ENCODE measurements around the gene ADAT1. TPM values are rescaled to one million over a fixed set of nuclear protein-coding genes. Genes with fewer than 3 reads are reported as not detected.

The ADAT1 gene
- total RNA-seq, 1 experiment from 2014 or later, result 79.7 TPM

GRCh38 chr16:75576384-75576811 is 46.7 kb downstream of the ADAT1 start:
- no peak for DNase-seq (ENCODE audit: low spot score)

- DNase-seq (ENCODE audit: low spot score), result no peak
These were observed 47.1 kb downstream of the ADAT1 start for GRCh38 chr16:75575958-75576357.

- DNase-seq (ENCODE audit: low spot score), result no peak
These were observed 49.1 kb downstream of the ADAT1 start for GRCh38 chr16:75573955-75574354.

GRCh38 chr16:75572864-75573542 is 50.1 kb downstream of the ADAT1 start:
- DNase-seq (ENCODE audit: low spot score), result no peak

DNA sequence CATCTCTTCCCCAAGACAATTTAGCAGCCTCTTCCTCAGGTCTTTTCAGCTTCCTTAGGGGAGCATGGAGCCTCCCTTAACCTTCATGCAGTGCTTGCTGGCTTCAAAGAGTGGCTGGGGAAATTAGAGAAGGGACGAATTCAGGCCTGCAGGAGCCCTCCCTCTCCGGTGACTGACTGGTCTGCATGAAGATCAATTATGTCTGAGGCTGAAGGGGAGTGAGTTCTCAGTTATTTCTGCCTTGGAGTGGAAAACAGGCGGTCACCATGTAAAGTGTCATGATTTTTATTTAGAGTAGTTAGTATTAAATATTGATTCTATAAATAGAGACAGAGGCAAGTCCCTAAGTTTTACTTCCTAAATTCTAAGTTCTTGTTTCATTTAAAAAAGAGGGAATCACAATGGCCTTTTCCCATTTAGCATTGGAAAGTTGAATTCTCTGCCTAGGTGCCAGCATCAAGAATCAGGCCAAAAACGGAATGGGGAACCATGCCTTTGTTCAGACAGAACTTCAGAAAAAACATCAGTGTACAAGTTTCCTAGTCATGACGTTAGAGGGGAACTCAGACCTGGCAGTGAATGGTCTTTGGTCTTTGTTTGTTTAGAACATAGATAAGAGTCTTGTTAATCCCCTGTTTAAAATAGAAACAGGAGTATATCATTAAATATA is 52.5 kb downstream of the ADAT1 start:
- no peak for DNase-seq (ENCODE audit: low spot score)

GRCh38 chr16:75567911-75568310 is 55.2 kb downstream of the ADAT1 start:
- DNase-seq (ENCODE audit: low spot score), result no peak

GRCh38 chr16:75566758-75567255 is 56.3 kb downstream of the ADAT1 start:
- no peak for DNase-seq (ENCODE audit: low spot score)

DNA sequence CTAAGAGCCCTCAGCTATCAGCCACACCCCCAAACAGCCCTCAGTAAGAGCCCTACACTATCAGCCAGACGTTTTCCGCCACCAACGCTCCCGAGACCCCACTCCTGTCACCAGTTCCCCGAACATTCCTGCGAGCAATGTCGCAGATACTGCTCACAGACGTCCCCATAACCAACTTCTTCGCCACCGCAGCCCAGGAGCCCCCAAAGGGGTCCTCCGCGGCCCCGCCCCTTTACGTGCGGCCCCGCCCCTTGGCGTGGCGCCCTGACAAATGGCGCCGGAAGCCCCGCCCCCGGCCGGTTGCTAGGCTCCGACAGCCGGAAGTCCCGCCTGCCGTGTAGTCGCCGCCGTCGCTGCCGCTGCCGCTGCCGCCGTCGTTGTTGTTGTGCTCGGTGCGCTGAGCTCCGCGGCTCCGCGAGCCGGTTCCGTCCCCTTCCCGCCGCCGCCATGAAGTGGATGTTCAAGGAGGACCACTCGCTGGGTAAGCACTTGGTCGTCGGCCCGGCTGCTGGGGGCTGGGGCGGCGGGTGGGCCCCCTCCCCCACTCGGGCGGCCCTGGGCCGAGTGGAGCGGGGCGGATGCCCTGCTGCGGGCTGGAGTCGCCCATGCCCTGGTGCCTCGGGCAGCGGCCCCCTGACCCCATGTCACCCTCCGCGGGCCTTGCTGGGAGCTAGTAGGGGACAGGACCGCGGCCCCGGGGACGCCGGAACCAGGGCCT is 56.9 kb downstream of the ADAT1 start, which contains the start of gene GABARAPL2:
Gene GABARAPL2 (plus strand): TSS at position 340 of the 718 bp plus-strand sequence. CDS start 108 bp downstream, at position 448.
- peak; percentile 50 for DNase-seq (ENCODE audit: low spot score)

DNA sequence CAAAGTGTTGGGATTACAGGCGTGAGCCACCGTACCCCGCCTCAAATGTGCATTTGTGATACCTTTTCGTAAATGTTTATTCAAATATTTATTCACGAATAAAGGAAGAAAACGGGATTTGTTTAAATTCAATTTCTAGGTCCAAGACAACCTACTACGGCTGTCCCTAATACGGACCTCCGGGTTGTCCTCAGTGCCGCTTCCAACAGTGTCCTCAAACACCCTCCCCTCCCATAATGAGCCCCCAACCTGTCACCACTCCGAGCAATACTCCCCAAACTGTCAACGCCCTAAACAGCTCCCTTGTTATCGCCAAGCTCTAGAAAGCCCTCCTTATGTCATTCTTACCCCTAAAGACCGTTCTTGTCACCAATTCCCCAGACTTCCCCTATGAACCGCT is 57.4 kb downstream of the ADAT1 start:
- DNase-seq (ENCODE audit: low spot score), result no peak

GRCh38 chr16:75559564-75560372 is 63.3 kb downstream of the ADAT1 start:
- peak; percentile 84 for DNase-seq (ENCODE audit: low spot score)

- DNase-seq (ENCODE audit: low spot score), result no peak
These were observed 64.2 kb downstream of the ADAT1 start for GRCh38 chr16:75558846-75559401.

DNA sequence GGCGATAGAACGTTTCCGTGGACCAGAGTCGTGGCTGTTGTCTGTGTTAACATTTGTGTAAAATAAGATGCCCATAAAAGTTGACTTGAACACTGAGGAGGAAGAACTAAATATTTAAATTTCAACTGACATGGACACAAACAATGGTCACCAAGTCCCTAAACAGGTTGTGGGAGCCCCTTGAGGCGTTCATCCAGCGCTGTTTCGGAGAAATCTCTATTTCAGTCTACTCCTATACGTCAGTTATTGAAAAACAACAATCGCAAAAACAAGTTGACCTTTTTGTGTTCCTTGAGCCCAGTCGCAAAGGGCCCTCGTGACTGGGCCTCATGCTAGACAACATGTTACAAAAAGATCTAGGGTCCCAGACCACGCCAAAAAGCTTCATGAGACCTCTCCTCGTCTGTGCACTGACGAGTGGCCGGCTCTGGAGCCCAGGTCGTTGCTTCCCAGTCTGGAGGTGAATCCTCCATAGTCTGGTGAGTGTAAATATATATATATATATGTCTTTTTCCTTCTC is 66.6 kb downstream of the ADAT1 start:
- no peak for DNase-seq (ENCODE audit: low spot score)

GRCh38 chr16:75555707-75556430 is 67.2 kb downstream of the ADAT1 start, which contains the start of gene TMEM231:
TMEM231 (minus strand) TSS chr16:75556252; CDS start chr16:75556209, 43 bp downstream.
- peak; percentile 93 for DNase-seq (ENCODE audit: low spot score)

DNA sequence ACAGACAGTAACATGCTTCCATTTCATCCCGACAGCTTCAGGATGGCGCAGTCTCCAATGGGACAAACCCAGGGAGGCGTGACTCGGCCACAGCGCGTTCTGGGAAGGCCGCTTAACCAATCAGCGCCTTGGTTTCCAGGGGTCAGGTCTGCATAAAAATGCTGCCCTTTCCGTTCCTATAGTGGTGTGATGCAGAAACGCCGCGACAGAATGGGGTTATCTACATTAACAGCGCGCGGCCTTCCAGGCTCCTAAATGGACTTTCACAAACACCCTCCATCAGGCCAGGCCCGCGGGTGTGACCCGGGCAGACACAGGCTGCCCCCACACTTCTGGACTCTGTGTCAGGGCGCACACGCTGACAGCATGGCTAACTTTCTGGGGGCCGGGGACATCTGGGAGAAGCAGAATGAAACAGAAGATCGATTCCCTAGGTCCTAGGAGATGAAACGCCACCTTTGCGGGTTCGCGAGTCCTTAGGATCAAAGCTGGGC is 67.8 kb downstream of the ADAT1 start:
- DNase-seq (ENCODE audit: low spot score), result peak; percentile 93

DNA sequence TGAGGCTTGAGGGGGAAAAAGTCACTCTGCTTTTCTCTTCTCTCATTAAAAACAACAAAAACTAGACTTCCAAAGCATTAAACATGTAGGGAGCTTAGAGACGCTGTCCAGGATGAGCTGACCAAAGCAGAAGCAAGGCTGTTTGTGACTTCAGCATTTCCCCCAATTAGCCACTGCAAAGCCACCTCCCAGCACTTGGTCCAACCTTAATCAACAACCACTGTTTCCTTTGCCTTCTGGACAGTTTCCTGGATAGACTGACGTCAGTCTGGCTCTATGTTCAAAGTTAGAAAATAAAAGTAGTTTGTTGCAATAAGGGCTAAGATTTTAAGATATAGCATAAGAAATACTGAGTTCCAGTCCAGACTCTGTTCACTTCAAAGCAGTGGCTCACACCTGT is 70.1 kb downstream of the ADAT1 start:
- DNase-seq (ENCODE audit: low spot score), result no peak

DNA sequence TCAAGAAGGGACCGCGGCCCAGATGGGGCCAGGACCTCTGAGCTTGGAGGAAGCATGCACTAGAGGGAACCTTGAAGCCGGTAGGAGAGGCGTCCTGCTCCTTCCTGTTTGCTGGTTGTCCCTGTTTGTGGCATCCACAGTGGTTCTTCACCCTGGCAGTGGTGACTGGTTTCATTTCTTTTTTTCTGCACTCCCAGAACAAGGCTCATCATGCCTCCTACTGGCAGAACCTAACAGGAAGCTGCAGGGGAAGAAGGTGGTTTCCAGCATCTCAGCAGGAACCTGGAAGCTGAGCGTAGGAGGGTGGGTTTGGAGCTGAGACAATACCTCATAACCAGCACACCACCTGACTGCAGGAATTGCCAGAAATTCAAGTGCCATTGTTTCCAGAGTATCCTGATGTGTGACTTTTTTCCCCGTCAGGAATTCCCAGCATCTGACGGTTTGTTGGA is 72.8 kb downstream of the ADAT1 start:
- DNase-seq (ENCODE audit: low spot score), result peak; percentile 44
